Measurements from ENCODE around the gene KRT7.

Gene KRT7

GRCh38 chr12:52259657-52260243 lies 26.7 kb downstream of the KRT7 start:
- DNase-seq (ENCODE audit: low read depth), result no peak
- H3K4me3 ChIP-seq (ENCODE audit: low read length), result no peak overlapping the region
- TF ChIP-seq CTCF (IDR thresholded peaks at IDR 0.05; ENCODE audit: insufficient read depth, low read depth, low read length, missing control alignments), result no peak

GRCh38 chr12:52260361-52261207 lies 27.5 kb downstream of the KRT7 start:
- TF ChIP-seq CTCF (IDR thresholded peaks at IDR 0.05; ENCODE audit: insufficient read depth, low read depth, low read length, missing control alignments), result no peak
- H3K4me3 ChIP-seq (ENCODE audit: low read length), result no peak overlapping the region
- DNase-seq (ENCODE audit: low read depth), result no peak

GRCh38 chr12:52261208-52261484 lies 28.1 kb downstream of the KRT7 start:
- TF ChIP-seq CTCF (IDR thresholded peaks at IDR 0.05; ENCODE audit: insufficient read depth, low read depth, low read length, missing control alignments), result no peak
- no peak overlapping the region for H3K4me3 ChIP-seq (ENCODE audit: low read length)
- no peak for DNase-seq (ENCODE audit: low read depth)

GRCh38 chr12:52262286-52262685 lies 29.2 kb downstream of the KRT7 start:
- H3K4me3 ChIP-seq (ENCODE audit: low read length), result no peak overlapping the region
- no peak for DNase-seq (ENCODE audit: low read depth)
- no peak for TF ChIP-seq CTCF (IDR thresholded peaks at IDR 0.05; ENCODE audit: insufficient read depth, low read depth, low read length, missing control alignments)

- DNase-seq (ENCODE audit: low read depth), result no peak
- TF ChIP-seq CTCF (IDR thresholded peaks at IDR 0.05; ENCODE audit: insufficient read depth, low read depth, low read length, missing control alignments), result no peak
- no peak overlapping the region for H3K4me3 ChIP-seq (ENCODE audit: low read length)
Measured at GRCh38 chr12:52263761-52264434, 30.9 kb downstream of the KRT7 start.

GRCh38 chr12:52264435-52264825 lies 31.4 kb downstream of the KRT7 start:
- no peak for TF ChIP-seq CTCF (IDR thresholded peaks at IDR 0.05; ENCODE audit: insufficient read depth, low read depth, low read length, missing control alignments)
- H3K4me3 ChIP-seq (ENCODE audit: low read length), result no peak overlapping the region
- no peak for DNase-seq (ENCODE audit: low read depth)
